A549 (cell line): ENCODE measurements around the gene GATA6. TPM values are rescaled to one million over a fixed set of nuclear protein-coding genes. Genes with fewer than 3 reads are reported as not detected.

Source experiments
- ATAC-seq, 2 experiments: fragments of 200-7000 bp in 1 of 2; fragments of >200 bp in 1 of 2; cut with Nextera tagmentation in 1 of 2; cut with Tn5 transposase in 1 of 2; 3 replicates each; pipeline versions ENCODE4 v1.8.0 to v1.9.1; 2018 to 2020; ENCODE audit warnings: mild to moderate bottlenecking in 1 of 2, moderate library complexity in 1 of 2
- CTCF ChIA-PET: fragments of 300-600 bp; sonication (Branson Sonifier 250); formaldehyde crosslinking; extraction: SDS; loops from one replicate; lab custom pipeline; 2021; ENCODE audit warnings: antibody characterized with exemption, inconsistent platforms; lab: Yijun Ruan, JAX
- POLR2A ChIA-PET: fragments of 350-600 bp; formaldehyde crosslinking; extraction: SDS; loops from one replicate; lab custom pipeline; 2021; ENCODE audit warnings: antibody characterized with exemption, inconsistent platforms; lab: Yijun Ruan, JAX
- DNase-seq, 2 experiments: peaks; one replicate each; pipeline versions ENCODE4 v3.0.0 to v3.0.0-alpha.2; 2011 to 2016; ENCODE audit warnings: low read depth in 1 of 2, low spot score in 1 of 2
- FAIRE-seq: peaks from 2 replicates; lab custom pipeline; 2011; peaks lifted over from hg19 to GRCh38; lab: Jason Lieb, UNC
- H3K27ac ChIP-seq, 2 experiments: fragments of >200 bp; sonication (Bioruptor Twin); formaldehyde crosslinking; 3 replicates each; pipeline ENCODE4 v1.5.1; 2016 to 2017
- H3K4me1 ChIP-seq: fragments of >200 bp; sonication (Bioruptor Twin); formaldehyde crosslinking; 3 replicates; pipeline ENCODE4 v1.6.1; 2016
- H3K4me2 ChIP-seq: fragments of >200 bp; sonication (Bioruptor Twin); formaldehyde crosslinking; 3 replicates; pipeline ENCODE4 v1.6.1; 2016
- H3K4me3 ChIP-seq: fragments of >200 bp; sonication (Bioruptor Twin); formaldehyde crosslinking; 3 replicates; pipeline ENCODE4 v1.5.1; 2016
- H3K9me3 ChIP-seq: fragments of >200 bp; sonication (Bioruptor Twin); formaldehyde crosslinking; 3 replicates; pipeline ENCODE4 v1.6.1; 2016
- CEBPB ChIP-seq, 2 experiments: fragments of >200 bp in 1 of 2; sonication (Bioruptor Twin) in 1 of 2; formaldehyde crosslinking in 1 of 2; IDR thresholded peaks; 2 replicates each; pipeline ENCODE4 v1.6.1; 2012 to 2016
- CHD4 ChIP-seq: fragments of 200-600 bp; sonication (generic); IDR thresholded peaks from 2 replicates; pipeline ENCODE4 v1.6.1; 2016; ENCODE audit warnings: antibody characterized with exemption, mild to moderate bottlenecking, borderline replicate concordance
- FOSL2 ChIP-seq, 2 experiments: fragments of 450-650 bp in 1 of 2; fragments of >200 bp in 1 of 2; sonication (Bioruptor Twin) in 1 of 2; formaldehyde crosslinking; IDR thresholded peaks; 2 replicates each; pipeline versions ENCODE4 v1.5.0 to v1.6.1; 2016 to 2020; ENCODE audit warnings: mild to moderate bottlenecking in 1 of 2, moderate library complexity in 1 of 2
- HDAC2 ChIP-seq: fragments of 200-600 bp; sonication (generic); IDR thresholded peaks from 2 replicates; pipeline ENCODE4 v1.6.1; 2016
- HOXA7 ChIP-seq: fragments of 250-450 bp; sonication (Bioruptor Pico); IDR thresholded peaks from 2 replicates; pipeline ENCODE4 v1.5.0; 2020; ENCODE audit warnings: mild to moderate bottlenecking, moderate library complexity
- HOXB5 ChIP-seq: fragments of 250-450 bp; sonication (Bioruptor Pico); IDR thresholded peaks from 2 replicates; pipeline ENCODE4 v1.5.0; 2020; ENCODE audit warnings: mild to moderate bottlenecking, moderate library complexity
- NFE2L2 ChIP-seq: fragments of 150-350 bp; conservative IDR thresholded peaks from 2 replicates; pipeline ENCODE4 v1.6.1; 2014; ENCODE audit warnings: low read length
- NPAS2 ChIP-seq: fragments of 250-450 bp; sonication (Bioruptor Pico); IDR thresholded peaks from 2 replicates; pipeline ENCODE4 v1.8.0; 2022; ENCODE audit warnings: mild to moderate bottlenecking, moderate library complexity, borderline replicate concordance
- PHF8 ChIP-seq: fragments of 200-600 bp; sonication (generic); IDR thresholded peaks from 2 replicates; pipeline ENCODE4 v1.6.1; 2016; ENCODE audit warnings: low read depth, mild to moderate bottlenecking, antibody characterized with exemption, moderate library complexity, borderline replicate concordance
- POLR2AphosphoS2 ChIP-seq: conservative IDR thresholded peaks from 2 replicates; pipeline ENCODE4 v1.6.1; 2012; ENCODE audit warnings: low read length, improper control_type of control experiment, inconsistent platforms
- RAD21 ChIP-seq, 2 experiments: fragments of >200 bp in 1 of 2; sonication (Bioruptor Twin) in 1 of 2; formaldehyde crosslinking in 1 of 2; IDR thresholded peaks in 1 of 2; conservative IDR thresholded peaks in 1 of 2; 2 replicates in 1 of 2; 3 replicates in 1 of 2; pipeline ENCODE4 v1.6.1; 2012 to 2018; ENCODE audit warnings: inconsistent platforms in 1 of 2
- RNF2 ChIP-seq: fragments of 200-600 bp; sonication (generic); IDR thresholded peaks from 2 replicates; pipeline ENCODE4 v1.6.1; 2016; ENCODE audit warnings: low read depth, mild to moderate bottlenecking, antibody characterized with exemption, moderate library complexity, borderline replicate concordance
- TFCP2L1 ChIP-seq: fragments of 250-450 bp; sonication (Bioruptor Pico); IDR thresholded peaks from 2 replicates; pipeline ENCODE4 v1.5.0; 2021; ENCODE audit warnings: mild to moderate bottlenecking
- ZFP36 ChIP-seq: fragments of 450-650 bp; IDR thresholded peaks from 2 replicates; pipeline ENCODE4 v1.6.1; 2014; ENCODE audit warnings: borderline replicate concordance; ENCODE audit not compliant: partially characterized antibody
- WGBS: methylation state at CpG from one replicate; pipeline ENCODE4 v1.1.6; 2017; ENCODE audit errors: missing lambda C conversion rate; 5-methylcytosine and 5-hydroxymethylcytosine counted together
- polyA plus RNA-seq, 4 experiments: library from polyadenylated mRNA; depleted of rRNA in 3 of 4; stranded (reverse); fragments of >200 nt; fragmentation: RNase III in 1 of 4; extraction: RNeasy Plus Mini Kit Qiagen cat#74134 plus additional on column Dnase treatment in 1 of 4; gene quantifications; 2 replicates in 3 of 4; 3 replicates in 1 of 4; pipeline ENCODE4 v1.2.3, GENCODE V29; 2011 to 2017
- TF ChIP-seq, protein P1 (sequence below): fragments of 250-450 bp; sonication (Bioruptor Pico); IDR thresholded peaks from 2 replicates; pipeline ENCODE4 v1.5.0; 2020; ENCODE audit warnings: low read depth, mild to moderate bottlenecking, moderate library complexity
- TF ChIP-seq, protein P2 (sequence below): fragments of 150-350 bp; IDR thresholded peaks from 2 replicates; pipeline ENCODE4 v1.6.1; 2014; ENCODE audit warnings: low read depth, mild to moderate bottlenecking, low read length
- TF ChIP-seq, protein P3 (sequence below): IDR thresholded peaks from 2 replicates; pipeline ENCODE4 v1.6.1; 2012
- TF ChIP-seq, protein P4 (sequence below): fragments of >200 bp; sonication (Bioruptor Twin); formaldehyde crosslinking; IDR thresholded peaks from 2 replicates; pipeline ENCODE4 v1.6.1; 2016
- TF ChIP-seq, protein P5 (sequence below): fragments of >200 bp; sonication (Bioruptor Twin); formaldehyde crosslinking; IDR thresholded peaks from 3 replicates; pipeline ENCODE4 v1.6.1; 2016
- TF ChIP-seq, protein P6 (sequence below): fragments of 250-450 bp; sonication (Bioruptor Pico); IDR thresholded peaks from 2 replicates; pipeline ENCODE4 v1.5.0; 2021; ENCODE audit warnings: mild to moderate bottlenecking, moderate library complexity, borderline replicate concordance
- TF ChIP-seq, protein P7 (sequence below): IDR thresholded peaks from 2 replicates; pipeline ENCODE4 v1.6.1; 2012; ENCODE audit warnings: low read depth, borderline replicate concordance

Gene GATA6
- polyA plus RNA-seq, 2 of the 4 experiments (the other 2 are of a cell fraction): 1.2 to 1.3 TPM

DNA sequence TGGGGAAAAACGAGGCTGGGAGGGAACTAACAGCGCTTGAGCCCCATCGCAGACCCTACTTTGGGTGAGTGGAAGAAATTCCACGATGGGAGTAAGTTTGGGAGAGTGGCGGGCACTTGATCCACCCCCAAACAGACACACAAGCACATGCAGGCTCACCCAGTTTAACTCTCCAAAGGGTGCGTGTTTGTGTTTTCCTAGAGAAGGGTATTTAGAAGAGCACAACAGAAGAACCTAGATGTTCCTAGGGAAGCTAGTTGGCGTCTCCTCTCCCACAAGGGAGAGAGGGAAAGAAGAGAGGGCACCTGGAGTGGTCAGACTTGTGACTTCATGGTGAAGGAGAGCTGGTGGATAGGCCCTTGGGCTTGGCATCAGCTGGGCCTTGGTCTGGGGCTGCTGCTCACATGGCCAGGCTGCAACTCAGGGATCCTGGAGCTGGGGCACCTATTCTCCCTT is 3.2 kb downstream of the GATA6 start:
- no peak overlapping the region for H3K4me3 ChIP-seq
- 88% methylated on average over 7 of the region's 7 CpGs for WGBS
- no peak overlapping the region for H3K27ac ChIP-seq
- POLR2A ChIA-PET: no interaction called here
- H3K4me2 ChIP-seq: no peak overlapping the region
- peaks cover 9% of the 10 kb centered on the region; the same call in 2 of the 3 replicates for H3K4me1 ChIP-seq
- TF ChIP-seq TFCP2L1 (CRISPR knock-in tag): no peak
- TF ChIP-seq PHF8: no peak
- no peak for TF ChIP-seq CEBPB (IDR thresholded peaks at IDR 0.05)
- no peak for TF ChIP-seq RNF2
- TF ChIP-seq NFE2L2: no peak
- no peak for TF ChIP-seq POLR2AphosphoS2
- TF ChIP-seq, protein P1, sequence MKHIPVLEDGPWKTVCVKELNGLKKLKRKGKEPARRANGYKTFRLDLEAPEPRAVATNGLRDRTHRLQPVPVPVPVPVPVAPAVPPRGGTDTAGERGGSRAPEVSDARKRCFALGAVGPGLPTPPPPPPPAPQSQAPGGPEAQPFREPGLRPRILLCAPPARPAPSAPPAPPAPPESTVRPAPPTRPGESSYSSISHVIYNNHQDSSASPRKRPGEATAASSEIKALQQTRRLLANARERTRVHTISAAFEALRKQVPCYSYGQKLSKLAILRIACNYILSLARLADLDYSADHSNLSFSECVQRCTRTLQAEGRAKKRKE: no peak
- TF ChIP-seq FOSL2 (IDR thresholded peaks at IDR 0.05): no peak
- no peak for TF ChIP-seq FOSL2 (CRISPR knock-in tag; IDR thresholded peaks at IDR 0.05)
- no peak for TF ChIP-seq HOXB5 (CRISPR knock-in tag)
- no peak for TF ChIP-seq ZFP36
- ATAC-seq (no peak), FAIRE-seq (no peak), DNase-seq (no peak)
- no peaks in the 10 kb centered on the region for H3K9me3 ChIP-seq
- CTCF ChIA-PET: no interaction called here

DNA sequence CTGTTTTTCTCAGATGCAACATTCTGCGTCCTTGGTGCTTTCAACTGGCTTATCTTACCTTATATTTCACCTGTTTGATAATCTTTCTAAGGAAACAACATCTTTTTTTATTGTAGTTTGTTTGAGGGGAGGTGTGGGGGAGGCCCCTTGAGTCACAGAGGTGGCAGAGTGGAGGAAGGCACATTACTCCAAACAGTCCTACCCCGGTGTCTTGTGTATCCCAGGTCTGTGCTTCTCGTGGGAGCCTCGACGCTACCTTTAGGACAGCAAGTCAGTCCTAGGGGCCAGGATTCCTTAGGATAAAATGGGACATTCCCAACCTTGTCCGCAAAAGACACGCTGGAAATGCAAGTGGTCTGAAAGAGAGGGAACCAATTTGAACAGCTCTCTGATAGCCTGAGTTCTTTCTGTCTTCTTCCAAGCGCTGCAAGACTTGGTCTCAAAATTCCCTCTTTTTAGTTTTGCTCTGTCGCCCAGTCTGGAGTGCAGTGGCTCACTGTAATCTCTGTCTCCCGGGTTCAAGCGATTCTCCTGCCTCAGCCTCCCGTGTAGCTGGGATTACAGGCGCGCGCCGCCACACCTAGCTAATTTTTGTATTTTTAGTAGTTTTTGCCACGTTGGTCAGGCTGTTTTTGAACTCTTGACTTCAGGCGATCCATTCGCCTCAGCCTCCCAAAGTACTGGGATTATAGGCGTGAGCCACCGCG is 4.0 kb downstream of the GATA6 start:
- CTCF ChIA-PET: no interaction called here
- no peak overlapping the region for H3K4me2 ChIP-seq
- no peak for FAIRE-seq
- peaks cover 1% of the 10 kb centered on the region; the same call in 1 of the 3 replicates for H3K4me1 ChIP-seq
- POLR2A ChIA-PET: no interaction called here
- no peak overlapping the region for H3K27ac ChIP-seq
- ATAC-seq: no peak
- no peaks in the 10 kb centered on the region for H3K9me3 ChIP-seq
- H3K4me3 ChIP-seq: no peak overlapping the region
- 94% methylated on average over 22 of the region's 22 CpGs for WGBS
- DNase-seq: no peak
- TF ChIP-seq, protein P2, sequence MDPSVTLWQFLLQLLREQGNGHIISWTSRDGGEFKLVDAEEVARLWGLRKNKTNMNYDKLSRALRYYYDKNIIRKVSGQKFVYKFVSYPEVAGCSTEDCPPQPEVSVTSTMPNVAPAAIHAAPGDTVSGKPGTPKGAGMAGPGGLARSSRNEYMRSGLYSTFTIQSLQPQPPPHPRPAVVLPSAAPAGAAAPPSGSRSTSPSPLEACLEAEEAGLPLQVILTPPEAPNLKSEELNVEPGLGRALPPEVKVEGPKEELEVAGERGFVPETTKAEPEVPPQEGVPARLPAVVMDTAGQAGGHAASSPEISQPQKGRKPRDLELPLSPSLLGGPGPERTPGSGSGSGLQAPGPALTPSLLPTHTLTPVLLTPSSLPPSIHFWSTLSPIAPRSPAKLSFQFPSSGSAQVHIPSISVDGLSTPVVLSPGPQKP: no peak
- TF ChIP-seq, protein P3, sequence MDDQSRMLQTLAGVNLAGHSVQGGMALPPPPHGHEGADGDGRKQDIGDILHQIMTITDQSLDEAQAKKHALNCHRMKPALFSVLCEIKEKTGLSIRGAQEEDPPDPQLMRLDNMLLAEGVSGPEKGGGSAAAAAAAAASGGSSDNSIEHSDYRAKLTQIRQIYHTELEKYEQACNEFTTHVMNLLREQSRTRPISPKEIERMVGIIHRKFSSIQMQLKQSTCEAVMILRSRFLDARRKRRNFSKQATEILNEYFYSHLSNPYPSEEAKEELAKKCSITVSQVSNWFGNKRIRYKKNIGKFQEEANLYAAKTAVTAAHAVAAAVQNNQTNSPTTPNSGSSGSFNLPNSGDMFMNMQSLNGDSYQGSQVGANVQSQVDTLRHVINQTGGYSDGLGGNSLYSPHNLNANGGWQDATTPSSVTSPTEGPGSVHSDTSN: no peak
- TF ChIP-seq RAD21 (conservative IDR thresholded peaks at IDR 0.05 in 1 of 2, IDR thresholded peaks at IDR 0.05 in 1 of 2): no peak
- no peak for TF ChIP-seq POLR2AphosphoS2
- no peak for TF ChIP-seq ZFP36
- TF ChIP-seq, protein P4, sequence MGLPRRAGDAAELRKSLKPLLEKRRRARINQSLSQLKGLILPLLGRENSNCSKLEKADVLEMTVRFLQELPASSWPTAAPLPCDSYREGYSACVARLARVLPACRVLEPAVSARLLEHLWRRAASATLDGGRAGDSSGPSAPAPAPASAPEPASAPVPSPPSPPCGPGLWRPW: no peak
- TF ChIP-seq HOXA7: no peak
- no peak for TF ChIP-seq FOSL2 (IDR thresholded peaks at IDR 0.05)
- TF ChIP-seq FOSL2 (CRISPR knock-in tag; IDR thresholded peaks at IDR 0.05): no peak
- TF ChIP-seq, protein P5, sequence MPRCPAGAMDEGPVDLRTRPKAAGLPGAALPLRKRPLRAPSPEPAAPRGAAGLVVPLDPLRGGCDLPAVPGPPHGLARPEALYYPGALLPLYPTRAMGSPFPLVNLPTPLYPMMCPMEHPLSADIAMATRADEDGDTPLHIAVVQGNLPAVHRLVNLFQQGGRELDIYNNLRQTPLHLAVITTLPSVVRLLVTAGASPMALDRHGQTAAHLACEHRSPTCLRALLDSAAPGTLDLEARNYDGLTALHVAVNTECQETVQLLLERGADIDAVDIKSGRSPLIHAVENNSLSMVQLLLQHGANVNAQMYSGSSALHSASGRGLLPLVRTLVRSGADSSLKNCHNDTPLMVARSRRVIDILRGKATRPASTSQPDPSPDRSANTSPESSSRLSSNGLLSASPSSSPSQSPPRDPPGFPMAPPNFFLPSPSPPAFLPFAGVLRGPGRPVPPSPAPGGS: no peak
- TF ChIP-seq NPAS2 (CRISPR knock-in tag): no peak
- TF ChIP-seq, protein P6, sequence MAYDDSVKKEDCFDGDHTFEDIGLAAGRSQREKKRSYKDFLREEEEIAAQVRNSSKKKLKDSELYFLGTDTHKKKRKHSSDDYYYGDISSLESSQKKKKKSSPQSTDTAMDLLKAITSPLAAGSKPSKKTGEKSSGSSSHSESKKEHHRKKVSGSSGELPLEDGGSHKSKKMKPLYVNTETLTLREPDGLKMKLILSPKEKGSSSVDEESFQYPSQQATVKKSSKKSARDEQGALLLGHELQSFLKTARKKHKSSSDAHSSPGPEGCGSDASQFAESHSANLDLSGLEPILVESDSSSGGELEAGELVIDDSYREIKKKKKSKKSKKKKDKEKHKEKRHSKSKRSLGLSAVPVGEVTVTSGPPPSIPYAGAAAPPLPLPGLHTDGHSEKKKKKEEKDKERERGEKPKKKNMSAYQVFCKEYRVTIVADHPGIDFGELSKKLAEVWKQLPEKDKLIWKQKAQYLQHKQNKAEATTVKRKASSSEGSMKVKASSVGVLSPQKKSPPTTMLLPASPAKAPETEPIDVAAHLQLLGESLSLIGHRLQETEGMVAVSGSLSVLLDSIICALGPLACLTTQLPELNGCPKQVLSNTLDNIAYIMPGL: no peak
- TF ChIP-seq HDAC2: no peak
- TF ChIP-seq, protein P1: no peak
- TF ChIP-seq TFCP2L1 (CRISPR knock-in tag): no peak
- TF ChIP-seq, protein P7, sequence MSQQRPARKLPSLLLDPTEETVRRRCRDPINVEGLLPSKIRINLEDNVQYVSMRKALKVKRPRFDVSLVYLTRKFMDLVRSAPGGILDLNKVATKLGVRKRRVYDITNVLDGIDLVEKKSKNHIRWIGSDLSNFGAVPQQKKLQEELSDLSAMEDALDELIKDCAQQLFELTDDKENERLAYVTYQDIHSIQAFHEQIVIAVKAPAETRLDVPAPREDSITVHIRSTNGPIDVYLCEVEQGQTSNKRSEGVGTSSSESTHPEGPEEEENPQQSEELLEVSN: no peak
- TF ChIP-seq CHD4: no peak
